ENCODE data around the gene RPL35A. TPM values are rescaled to one million over a fixed set of nuclear protein-coding genes. Genes with fewer than 3 reads are reported as not detected.
"Not testable (repeated sequence)": the region's sequence is repeated elsewhere in the genome, so short reads cannot be mapped to it uniquely, and the experiment has no call there.

The RPL35A gene
- total RNA-seq, 1 donor from 2014 or later = 371 TPM

- Histone ChIP-seq H3K27ac (no peak overlapping the region), H3K36me3 (no peaks in the 10 kb centered on the region), H3K4me1 (no peaks in the 10 kb centered on the region), H3K27me3 (no peaks in the 10 kb centered on the region), H3K4me3 (no peak overlapping the region), H3K9me3 (no peaks in the 10 kb centered on the region)
- TF ChIP-seq POLR2AphosphoS5 (IDR thresholded peaks at IDR 0.05; ENCODE audit: insufficient read depth in 1 of 2, low read depth in 1 of 2) = no peak
- TF ChIP-seq CTCF (IDR thresholded peaks at IDR 0.05) = no peak
- TF ChIP-seq POLR2A (IDR thresholded peaks at IDR 0.05) = no peak
- intact Hi-C loops (cut with DNase I) = no loop called here
- no peak for DNase-seq (ENCODE audit: extremely low spot score in 2 of 2)
These were observed 42.8 kb upstream of the RPL35A start for GRCh38 chr3:197907196-197907595.

DNA sequence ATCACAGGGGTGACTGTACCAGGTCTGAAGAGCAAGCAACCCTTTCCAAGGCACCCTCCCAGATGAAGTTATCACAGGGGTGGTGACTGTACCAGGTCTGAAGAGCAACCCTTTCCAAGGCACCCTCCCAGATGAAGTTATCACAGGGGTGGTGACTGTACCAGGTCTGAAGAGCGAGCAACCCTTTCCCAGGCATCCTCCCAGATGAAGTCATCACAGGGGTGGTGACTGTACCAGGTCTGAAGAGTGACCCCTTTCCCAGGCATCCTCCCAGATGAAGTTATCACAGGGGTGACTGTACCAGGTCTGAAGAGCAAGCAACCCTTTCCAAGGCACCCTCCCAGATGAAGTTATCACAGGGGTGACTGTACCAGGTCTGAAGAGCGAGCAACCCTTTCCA is 41.4 kb upstream of the RPL35A start:
- H3K27me3 ChIP-seq; H3K36me3 ChIP-seq; H3K27ac ChIP-seq; DNase-seq (ENCODE audit: extremely low spot score in 2 of 2); intact Hi-C loops (cut with DNase I); H3K4me3 ChIP-seq; H3K9me3 ChIP-seq; H3K4me1 ChIP-seq: not testable (repeated sequence)

DNA sequence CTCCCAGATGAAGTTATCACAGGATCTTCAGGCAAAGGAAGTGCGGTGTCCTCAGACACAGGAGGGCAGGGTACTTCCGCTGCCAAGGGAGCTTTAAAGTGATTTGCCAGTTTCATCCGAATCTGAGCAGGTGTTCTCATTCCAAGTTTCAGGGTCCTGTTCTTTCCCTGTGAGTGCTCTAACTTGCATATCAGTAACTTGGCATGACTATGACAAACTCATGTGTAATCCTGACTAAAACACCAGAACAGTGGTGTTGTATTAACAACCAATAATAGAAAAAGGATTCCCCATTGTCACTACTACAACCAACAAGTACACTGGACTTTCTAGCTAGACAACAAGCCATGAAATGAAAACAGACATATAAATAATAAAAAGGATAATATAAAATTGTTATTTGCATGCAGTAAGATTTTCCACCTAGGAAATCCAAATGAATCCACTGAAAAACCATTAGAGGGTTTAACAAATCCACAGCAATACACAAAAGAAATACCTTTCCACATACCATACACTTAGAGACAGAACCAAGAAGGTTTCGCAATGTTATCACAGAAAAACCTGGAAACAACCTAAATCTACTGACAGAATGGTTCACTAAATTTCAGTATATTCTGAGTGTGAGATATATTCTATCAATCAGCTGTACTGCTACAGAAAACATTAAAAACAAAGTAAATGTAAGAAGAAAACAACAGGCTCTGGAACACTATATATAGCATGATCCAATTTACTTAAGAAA is 40.9 kb upstream of the RPL35A start:
- DNase-seq (ENCODE audit: extremely low spot score in 2 of 2) = no peak
- Histone ChIP-seq H3K27ac (no peak overlapping the region), H3K4me3 (no peak overlapping the region), H3K4me1 (no peaks in the 10 kb centered on the region), H3K27me3 (no peaks in the 10 kb centered on the region), H3K9me3 (no peaks in the 10 kb centered on the region), H3K36me3 (no peaks in the 10 kb centered on the region)
- intact Hi-C loops (cut with DNase I) = no loop called here
- TF ChIP-seq CTCF (IDR thresholded peaks at IDR 0.05) = no peak
- no peak for TF ChIP-seq POLR2AphosphoS5 (IDR thresholded peaks at IDR 0.05; ENCODE audit: insufficient read depth in 1 of 2, low read depth in 1 of 2)
- TF ChIP-seq POLR2A (IDR thresholded peaks at IDR 0.05) = no peak

GRCh38 chr3:197912741-197913476 is 37.1 kb upstream of the RPL35A start:
- H3K4me3 ChIP-seq = peak overlapping the region in 1 of 2 donors; percentile 1
- no peak overlapping the region for H3K27ac ChIP-seq
- no peak for TF ChIP-seq POLR2AphosphoS5 (IDR thresholded peaks at IDR 0.05; ENCODE audit: insufficient read depth in 1 of 2, low read depth in 1 of 2)
- no peak for TF ChIP-seq CTCF (IDR thresholded peaks at IDR 0.05)
- TF ChIP-seq POLR2A (IDR thresholded peaks at IDR 0.05) = no peak
- H3K9me3 ChIP-seq = no peaks in the 10 kb centered on the region
- DNase-seq (ENCODE audit: extremely low spot score in 2 of 2) = no peak
- H3K27me3 ChIP-seq = no peaks in the 10 kb centered on the region
- intact Hi-C loops (cut with DNase I) = no loop called here
- H3K36me3 ChIP-seq = no peaks in the 10 kb centered on the region
- H3K4me1 ChIP-seq = no peaks in the 10 kb centered on the region

DNA sequence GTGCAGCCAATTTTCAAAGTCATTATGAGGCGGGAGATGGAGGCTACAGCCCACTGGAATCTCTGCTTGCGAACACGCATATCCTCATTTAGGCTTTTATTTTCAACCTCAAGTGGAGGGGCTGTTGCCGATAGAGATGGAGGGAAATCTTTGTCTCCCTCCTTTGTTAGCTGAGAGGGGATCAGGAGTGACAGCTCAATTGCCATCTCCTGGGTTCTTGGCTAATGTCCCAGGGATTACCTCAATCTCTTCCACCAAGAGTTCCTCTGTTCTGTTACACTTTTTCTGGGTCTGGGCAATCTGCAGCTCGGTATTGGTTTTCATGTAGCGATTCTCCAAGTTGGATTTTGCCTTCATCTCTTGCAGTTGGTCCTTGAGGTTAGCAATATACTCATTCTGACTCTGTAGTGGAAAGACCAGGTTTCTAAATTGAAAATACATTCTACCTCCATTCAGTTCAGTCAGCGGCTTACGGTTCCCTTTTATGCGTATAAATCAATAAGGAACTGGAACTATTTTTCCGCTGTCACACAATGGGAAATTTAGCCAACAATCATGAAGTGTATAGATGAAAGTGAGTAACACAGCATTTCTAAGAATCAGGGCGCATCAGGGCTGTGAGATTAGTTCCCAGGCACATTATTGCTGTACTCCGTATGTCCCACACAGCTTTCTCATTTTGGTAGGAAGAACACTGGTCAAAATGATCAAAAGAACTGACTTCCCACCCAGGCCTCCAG is 36.2 kb upstream of the RPL35A start:
- H3K4me3 ChIP-seq = no peak overlapping the region
- H3K9me3 ChIP-seq = no peaks in the 10 kb centered on the region
- TF ChIP-seq POLR2AphosphoS5 (IDR thresholded peaks at IDR 0.05; ENCODE audit: insufficient read depth in 1 of 2, low read depth in 1 of 2) = no peak
- H3K36me3 ChIP-seq = no peaks in the 10 kb centered on the region
- H3K4me1 ChIP-seq = no peaks in the 10 kb centered on the region
- intact Hi-C loops (cut with DNase I) = no loop called here
- no peak overlapping the region for H3K27ac ChIP-seq
- DNase-seq (ENCODE audit: extremely low spot score in 2 of 2) = no peak
- H3K27me3 ChIP-seq = no peaks in the 10 kb centered on the region

GRCh38 chr3:197921429-197922275 is 28.3 kb upstream of the RPL35A start:
- H3K9me3 ChIP-seq; intact Hi-C loops (cut with DNase I); H3K27me3 ChIP-seq; H3K4me3 ChIP-seq; H3K36me3 ChIP-seq; DNase-seq (ENCODE audit: extremely low spot score in 2 of 2); H3K4me1 ChIP-seq; H3K27ac ChIP-seq: not testable (repeated sequence)
